ENCODE results near the gene CCDC177.
A peak's percentile ranks its signal among the peaks of the same experiment; 100 is the strongest.

The CCDC177 gene

DNA sequence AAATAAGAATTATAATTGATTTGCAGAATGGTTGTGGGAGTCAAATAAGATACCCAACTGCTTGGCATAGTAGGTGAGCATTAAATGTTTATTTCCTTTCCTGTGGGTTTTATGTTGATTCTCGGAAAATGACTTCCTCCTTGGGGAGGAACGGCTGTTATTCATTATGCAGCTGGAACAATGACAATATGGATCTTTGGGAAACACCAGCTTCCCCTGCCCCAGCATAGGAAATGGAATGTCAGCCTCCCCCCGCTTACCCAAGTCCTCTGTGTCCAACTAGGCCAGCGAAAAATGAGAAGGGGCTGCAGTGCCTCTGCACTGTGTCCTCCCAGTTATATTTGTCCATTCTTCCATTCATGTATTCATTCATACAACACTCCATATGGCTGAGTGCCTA lies 11.7 kb upstream of the CCDC177 start:
- in situ Hi-C loops (cut with MboI; ENCODE audit: low sequenced_read_pairs): loop anchor here (25.0 kb wide), 1 partner anchor 426 kb away; no protein-coding TSS in a partner anchor
- Histone ChIP-seq H3K27me3 (ENCODE audit: low read depth) (peaks cover 2% of the 10 kb centered on the region; the same call in 1 of the 2 replicates), H3K9me3 (no peaks in the 10 kb centered on the region), H3K4me3 (no peak overlapping the region), H3K4me1 (no peaks in the 10 kb centered on the region), H3K36me3 (replicated peaks) (no peaks in the 10 kb centered on the region)
- no peak for DNase-seq (ENCODE audit: low spot score in 2 of 2)

DNA sequence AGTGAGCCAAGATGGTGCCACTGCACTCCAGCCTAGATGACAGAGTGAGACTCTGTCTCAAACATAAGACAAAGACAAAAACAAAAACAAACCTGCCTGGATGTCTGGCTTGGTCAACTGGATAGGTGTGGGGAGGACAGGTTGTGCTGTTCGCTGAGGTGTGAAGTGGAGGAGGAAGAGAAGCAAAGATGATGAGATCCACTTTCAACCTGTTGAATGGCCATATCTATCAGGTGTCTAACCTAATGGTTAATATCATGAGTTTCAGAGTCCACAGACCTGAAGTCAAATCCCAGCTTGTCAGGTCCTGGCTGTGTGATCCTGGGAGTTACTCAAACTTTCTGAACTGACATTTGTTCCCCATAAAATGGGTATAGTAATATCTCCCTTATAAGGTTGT lies 9.7 kb upstream of the CCDC177 start:
- in situ Hi-C loops (cut with MboI; ENCODE audit: low sequenced_read_pairs): loop anchor here (5.0 to 25.0 kb wide), 2 partner anchors 143 to 428 kb away; no protein-coding TSS in a partner anchor
- Histone ChIP-seq H3K36me3 (replicated peaks) (no peaks in the 10 kb centered on the region), H3K4me1 (no peaks in the 10 kb centered on the region), H3K27me3 (ENCODE audit: low read depth) (no peaks in the 10 kb centered on the region), H3K4me3 (no peak overlapping the region), H3K9me3 (no peaks in the 10 kb centered on the region)
- no peak for DNase-seq (ENCODE audit: low spot score in 2 of 2)

DNA sequence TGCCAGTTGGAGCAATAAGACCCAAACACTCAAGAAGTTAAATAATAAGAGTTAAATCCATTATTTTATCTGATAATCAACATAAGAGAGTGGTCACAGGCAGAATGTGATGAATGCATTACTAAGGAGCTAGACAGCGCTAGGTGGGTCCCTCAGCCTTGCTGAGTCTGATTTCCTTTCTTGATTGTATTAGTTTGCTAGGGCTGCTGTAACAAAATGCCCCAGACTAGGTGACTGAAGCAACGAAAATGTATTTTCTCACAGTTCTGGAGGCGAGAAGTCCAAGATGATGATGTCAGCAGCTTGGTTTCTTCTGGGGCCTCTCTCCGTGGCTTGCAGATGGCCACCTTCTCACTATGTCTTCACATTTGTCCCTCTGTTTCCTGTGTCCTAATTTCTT lies 8.2 kb upstream of the CCDC177 start:
- in situ Hi-C loops (cut with MboI; ENCODE audit: low sequenced_read_pairs): loop anchor here (5.0 to 25.0 kb wide), 2 partner anchors 144 to 429 kb away; no protein-coding TSS in a partner anchor

DNA sequence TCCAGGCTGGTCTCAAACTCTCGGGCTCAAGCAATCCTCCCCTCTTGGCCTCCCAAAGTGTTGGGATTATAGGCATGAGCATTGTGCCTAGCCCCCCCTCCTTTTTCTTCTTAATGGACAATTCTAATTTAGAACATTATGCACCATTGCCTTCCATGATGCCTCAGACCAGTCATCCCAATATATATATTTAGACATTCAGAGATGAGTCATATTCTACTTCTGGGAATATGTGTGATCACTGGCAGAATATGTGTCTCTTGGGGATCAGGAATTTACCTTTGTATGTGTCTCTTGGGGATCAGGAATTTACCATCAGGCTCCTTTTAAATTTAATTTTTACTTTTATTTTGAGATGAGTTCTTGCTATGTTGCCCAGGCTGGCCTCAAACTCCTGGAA lies 7.5 kb upstream of the CCDC177 start:
- H3K27me3 ChIP-seq (ENCODE audit: low read depth): peaks cover under 1% of the 10 kb centered on the region; the same call in 1 of the 2 replicates
- in situ Hi-C loops (cut with MboI; ENCODE audit: low sequenced_read_pairs): loop anchor here (5.0 to 25.0 kb wide), 2 partner anchors 145 to 430 kb away; no protein-coding TSS in a partner anchor
- H3K4me1 ChIP-seq: no peaks in the 10 kb centered on the region
- no peak overlapping the region for H3K4me3 ChIP-seq
- no peak for DNase-seq (ENCODE audit: low spot score in 2 of 2)
- H3K9me3 ChIP-seq: no peaks in the 10 kb centered on the region
- H3K36me3 ChIP-seq (replicated peaks): no peaks in the 10 kb centered on the region

More for the DNA sequence above, 8.2 kb upstream of the CCDC177 start:
- Histone ChIP-seq H3K27me3 (ENCODE audit: low read depth) (no peaks in the 10 kb centered on the region), H3K36me3 (replicated peaks) (no peaks in the 10 kb centered on the region), H3K4me3 (no peak overlapping the region), H3K9me3 (no peaks in the 10 kb centered on the region), H3K4me1 (no peaks in the 10 kb centered on the region)
- DNase-seq (ENCODE audit: low spot score in 2 of 2): no peak

DNA sequence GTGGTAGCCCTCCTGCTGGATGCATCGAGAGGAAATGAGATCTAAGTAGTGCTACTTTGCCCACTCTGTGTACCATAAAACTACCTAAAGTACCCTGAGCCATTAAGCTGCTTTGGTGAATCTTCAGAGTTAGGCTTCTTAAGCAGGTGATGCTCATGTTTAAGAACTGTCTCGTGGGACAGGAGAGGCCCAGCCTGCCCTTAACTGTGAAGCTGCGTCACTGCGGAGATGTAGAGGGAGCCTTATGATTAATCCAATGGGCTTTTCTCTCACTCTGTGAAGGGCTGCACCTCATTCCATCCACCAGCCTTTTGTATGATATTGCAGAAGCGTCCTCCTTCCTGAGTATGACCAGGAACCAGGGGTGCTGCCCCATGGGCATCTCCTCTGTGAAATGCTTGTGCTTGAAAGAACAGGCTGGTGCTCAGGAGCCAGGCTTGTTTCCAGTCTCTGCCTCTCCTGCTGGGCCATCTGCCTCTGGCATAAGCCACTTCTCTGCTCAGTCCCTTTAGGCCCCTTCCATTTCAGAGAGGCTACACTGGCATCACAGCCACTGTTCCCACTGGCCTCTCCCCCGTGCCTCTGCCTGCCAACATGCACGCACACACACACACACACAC lies 6.8 kb upstream of the CCDC177 start:
- no peak overlapping the region for H3K4me3 ChIP-seq
- H3K4me1 ChIP-seq: no peaks in the 10 kb centered on the region
- in situ Hi-C loops (cut with MboI; ENCODE audit: low sequenced_read_pairs): loop anchor here (5.0 to 25.0 kb wide), 2 partner anchors 146 to 431 kb away; no protein-coding TSS in a partner anchor
- no peak for DNase-seq (ENCODE audit: low spot score in 2 of 2)
- H3K27me3 ChIP-seq (ENCODE audit: low read depth): peaks cover 6% of the 10 kb centered on the region
- H3K9me3 ChIP-seq: no peaks in the 10 kb centered on the region
- H3K36me3 ChIP-seq (replicated peaks): no peaks in the 10 kb centered on the region

DNA sequence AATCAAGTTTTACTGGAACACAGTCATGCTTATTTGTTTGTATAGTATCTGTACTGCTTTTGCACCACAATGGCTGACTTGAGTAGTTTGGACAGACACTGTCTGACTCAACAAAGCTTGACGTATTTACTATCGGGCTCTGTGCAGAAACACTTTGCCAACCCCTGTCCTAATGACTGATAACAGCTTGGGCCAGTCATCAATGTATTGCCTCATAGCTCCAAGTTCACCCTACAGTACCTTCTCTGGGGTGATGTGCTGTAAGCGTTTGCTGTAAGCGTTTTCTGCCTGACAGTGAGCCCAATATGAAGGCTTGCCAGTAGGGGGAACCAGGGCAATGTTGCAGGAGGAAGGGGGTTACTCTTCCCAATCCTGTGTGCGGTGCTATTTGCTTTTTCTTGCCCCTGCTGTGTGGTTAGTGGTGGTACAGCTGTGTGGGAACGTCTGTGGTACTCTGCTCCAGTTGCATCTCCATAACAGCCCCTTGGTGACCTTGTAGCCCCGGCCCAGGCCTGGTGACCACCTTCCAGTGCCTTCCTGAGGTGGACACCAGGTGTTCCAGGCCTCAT lies 5.4 kb upstream of the CCDC177 start:
- H3K4me1 ChIP-seq: no peaks in the 10 kb centered on the region
- peak; percentile 44 to 66 for DNase-seq (ENCODE audit: low spot score in 2 of 2)
- no peak overlapping the region for H3K4me3 ChIP-seq
- H3K36me3 ChIP-seq (replicated peaks): no peaks in the 10 kb centered on the region
- H3K9me3 ChIP-seq: no peaks in the 10 kb centered on the region
- H3K27me3 ChIP-seq (ENCODE audit: low read depth): peaks cover 12% of the 10 kb centered on the region
- in situ Hi-C loops (cut with MboI; ENCODE audit: low sequenced_read_pairs): loop anchor here (5.0 to 25.0 kb wide), 2 partner anchors 147 to 432 kb away; no protein-coding TSS in a partner anchor

DNA sequence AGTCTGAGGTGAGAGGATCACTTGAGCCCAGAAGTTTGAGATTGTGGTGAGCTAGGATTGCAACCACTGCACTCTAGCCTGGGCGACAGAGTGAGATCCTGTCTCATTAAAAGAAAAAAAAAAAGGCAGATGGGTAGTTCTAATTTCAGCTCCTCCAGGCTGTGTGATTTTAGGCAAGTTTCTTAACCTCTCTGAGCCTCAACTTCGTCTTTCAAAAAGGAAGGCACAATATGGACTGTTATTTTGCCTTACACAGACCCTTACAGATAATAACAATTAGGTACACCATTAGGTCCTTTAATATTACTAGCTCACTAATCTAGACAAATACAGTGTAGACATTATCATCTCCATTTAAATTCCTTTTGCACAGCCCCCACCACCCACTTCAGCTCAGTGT lies 4.8 kb upstream of the CCDC177 start:
- in situ Hi-C loops (cut with MboI; ENCODE audit: low sequenced_read_pairs): loop anchor here (25.0 kb wide), 1 partner anchor 433 kb away; no protein-coding TSS in a partner anchor
- no peaks in the 10 kb centered on the region for H3K36me3 ChIP-seq (replicated peaks)
- H3K9me3 ChIP-seq: no peaks in the 10 kb centered on the region
- H3K4me1 ChIP-seq: 0 out of 2 replicates have a peak, but pooled peaks cover under 1% of the 10 kb centered on the region
- DNase-seq (ENCODE audit: low spot score in 2 of 2): no peak
- peaks cover 12% of the 10 kb centered on the region for H3K27me3 ChIP-seq (ENCODE audit: low read depth)
- H3K4me3 ChIP-seq: no peak overlapping the region

DNA sequence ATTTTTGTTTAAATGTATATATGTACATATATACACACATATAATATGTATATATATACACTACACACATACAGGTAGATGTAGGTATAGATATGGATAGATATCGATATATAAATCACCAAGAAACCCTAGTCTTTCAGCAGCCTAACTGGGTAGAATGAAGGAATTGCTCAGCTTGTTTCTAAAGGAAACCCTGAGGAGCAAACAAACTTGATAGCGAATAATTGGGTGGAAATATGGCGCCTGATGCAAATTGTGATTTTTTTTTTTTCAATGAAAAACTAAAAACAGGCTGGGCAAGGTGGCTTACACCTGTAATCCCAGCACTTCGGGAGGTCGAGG lies 254 bp upstream of the CCDC177 start:
- peaks cover 9% of the 10 kb centered on the region; the same call in 1 of the 2 replicates for H3K4me1 ChIP-seq
- in situ Hi-C loops (cut with MboI; ENCODE audit: low sequenced_read_pairs): loop anchor here (25.0 kb wide), 1 partner anchor 437 kb away; no protein-coding TSS in a partner anchor
- no peaks in the 10 kb centered on the region for H3K9me3 ChIP-seq
- H3K27me3 ChIP-seq (ENCODE audit: low read depth): peaks cover 44% of the 10 kb centered on the region
- H3K36me3 ChIP-seq (replicated peaks): no peaks in the 10 kb centered on the region
- no peak overlapping the region for H3K4me3 ChIP-seq
- DNase-seq (ENCODE audit: low spot score in 2 of 2): no peak

DNA sequence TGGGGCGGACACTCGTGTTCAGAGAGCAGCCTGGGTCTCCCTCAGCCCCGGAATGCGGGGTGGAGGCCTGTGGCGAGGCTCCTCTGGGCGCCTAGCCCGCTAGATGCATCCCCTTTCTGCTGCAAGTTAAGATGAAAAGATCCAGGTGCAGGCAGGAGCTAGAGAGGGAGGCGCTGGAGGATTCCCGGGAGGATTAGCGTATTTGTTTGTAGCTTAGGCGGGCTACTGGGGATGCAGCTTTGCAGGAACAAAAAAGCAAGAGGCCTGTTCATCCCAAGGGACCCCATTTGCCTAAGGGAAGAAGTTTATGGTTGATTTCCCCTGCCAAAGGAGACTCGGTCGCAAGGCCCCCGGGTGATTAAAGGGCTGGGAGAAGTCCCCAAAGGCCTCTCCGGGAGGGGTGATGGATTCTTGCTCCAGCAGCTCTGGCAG lies 824 bp downstream of the CCDC177 start:
- in situ Hi-C loops (cut with MboI; ENCODE audit: low sequenced_read_pairs): no loop called here
- H3K4me3 ChIP-seq: no peak overlapping the region

DNA sequence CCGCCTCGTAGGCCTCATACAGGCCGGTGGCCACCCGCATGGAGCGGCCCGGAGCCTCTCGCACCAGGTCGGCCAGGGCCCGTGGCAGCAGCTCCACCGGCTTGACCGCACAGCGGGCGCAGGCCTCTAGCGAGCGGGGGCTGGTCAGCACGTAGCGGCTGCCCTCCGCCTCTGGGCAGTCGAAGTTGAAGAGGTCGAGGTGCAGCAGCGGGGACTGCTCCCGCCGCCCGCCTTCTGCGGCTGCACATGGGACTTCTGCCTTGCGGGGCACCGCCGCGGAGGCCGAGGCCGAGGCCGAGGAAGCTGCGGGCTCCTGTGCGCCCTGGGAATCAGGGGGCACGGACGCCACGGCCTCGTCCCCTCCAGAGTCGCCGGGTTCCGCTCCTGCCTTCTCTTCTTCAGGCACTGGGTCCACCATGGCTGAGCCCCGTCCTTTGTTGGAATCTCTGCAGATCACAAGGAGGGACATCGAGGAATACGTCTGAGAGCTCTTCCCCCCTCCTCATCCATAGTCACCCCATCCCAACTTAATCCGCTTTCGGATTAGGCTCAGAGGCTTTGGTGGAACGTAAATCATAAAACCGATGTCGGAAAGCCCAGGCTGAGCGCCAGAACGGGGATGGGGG lies 1.4 kb downstream of the CCDC177 start:
- Histone ChIP-seq H3K36me3 (replicated peaks) (no peaks in the 10 kb centered on the region), H3K4me3 (no peak overlapping the region), H3K27me3 (ENCODE audit: low read depth) (peaks cover 52% of the 10 kb centered on the region), H3K9me3 (no peaks in the 10 kb centered on the region), H3K4me1 (peaks cover 9% of the 10 kb centered on the region; the same call in 1 of the 2 replicates)
- in situ Hi-C loops (cut with MboI; ENCODE audit: low sequenced_read_pairs): no loop called here
- no peak for DNase-seq (ENCODE audit: low spot score in 2 of 2)

More for the DNA sequence above, 824 bp downstream of the CCDC177 start:
- Histone ChIP-seq H3K36me3 (replicated peaks) (no peaks in the 10 kb centered on the region), H3K27me3 (ENCODE audit: low read depth) (peaks cover 50% of the 10 kb centered on the region), H3K4me1 (peaks cover 9% of the 10 kb centered on the region; the same call in 1 of the 2 replicates), H3K9me3 (no peaks in the 10 kb centered on the region)
- DNase-seq (ENCODE audit: low spot score in 2 of 2): peak; percentile 81 to 83

DNA sequence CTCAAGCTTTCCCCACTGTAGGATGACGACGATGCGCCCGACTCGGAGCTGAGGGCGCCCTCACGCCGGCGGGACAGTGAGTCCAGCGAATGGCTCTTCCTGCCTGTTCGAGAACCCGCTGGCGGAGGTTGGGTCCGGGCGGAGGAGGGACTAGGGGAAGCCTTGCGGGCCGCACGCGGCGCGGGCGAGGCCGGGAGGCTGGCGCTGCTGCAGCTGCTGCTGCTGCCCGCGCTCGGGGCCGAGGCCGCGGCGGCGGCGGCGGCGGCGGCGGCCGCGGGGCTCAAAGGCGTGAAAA lies 1.9 kb downstream of the CCDC177 start:
- Histone ChIP-seq H3K27me3 (ENCODE audit: low read depth) (peaks cover 58% of the 10 kb centered on the region), H3K4me3 (no peak overlapping the region), H3K4me1 (peaks cover 9% of the 10 kb centered on the region; the same call in 1 of the 2 replicates), H3K9me3 (no peaks in the 10 kb centered on the region), H3K36me3 (replicated peaks) (no peaks in the 10 kb centered on the region)
- in situ Hi-C loops (cut with MboI; ENCODE audit: low sequenced_read_pairs): no loop called here
- DNase-seq (ENCODE audit: low spot score in 2 of 2): no peak

DNA sequence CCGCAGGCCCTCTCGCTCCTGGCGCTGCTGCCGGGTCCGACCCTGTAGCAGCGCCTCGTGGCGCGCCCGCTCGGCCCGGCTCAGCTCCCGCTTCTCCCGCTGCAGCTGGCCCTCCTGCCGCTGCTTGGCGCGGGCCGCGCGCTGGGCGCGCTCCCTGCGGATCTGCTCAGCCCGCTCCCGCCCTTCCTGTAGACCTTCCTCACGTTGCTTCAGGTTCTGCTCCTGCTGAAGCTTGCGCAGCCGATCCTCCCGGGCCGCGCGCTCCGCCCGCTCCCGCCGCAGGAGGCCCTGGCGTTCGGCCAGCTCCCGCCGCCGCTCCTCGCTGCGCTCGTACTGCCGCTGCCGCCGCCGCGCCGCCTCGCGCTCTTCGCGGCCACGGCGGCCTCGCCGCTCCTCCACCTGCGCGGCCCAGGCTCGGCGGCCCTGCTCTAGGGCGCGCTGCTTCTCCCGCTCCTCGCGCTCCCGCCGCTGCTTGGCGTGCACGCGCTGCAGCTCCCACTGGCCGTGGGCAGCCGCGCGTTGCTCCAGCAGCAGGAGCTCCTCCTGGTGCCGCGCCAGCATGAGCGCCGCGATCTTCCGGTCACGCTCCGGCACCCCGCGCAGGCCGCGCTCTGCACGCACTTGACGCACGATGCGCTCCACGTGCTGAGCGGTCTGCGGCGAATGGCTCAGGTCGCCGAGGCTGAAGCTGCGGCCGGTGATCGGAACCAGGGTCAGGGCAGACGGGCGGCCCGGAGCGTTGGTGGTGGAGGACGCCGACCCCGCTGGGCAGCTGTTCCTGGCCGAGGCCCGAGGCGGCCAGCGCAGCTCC lies 2.4 kb downstream of the CCDC177 start:
- H3K4me3 ChIP-seq: no peak overlapping the region
- no peaks in the 10 kb centered on the region for H3K36me3 ChIP-seq (replicated peaks)
- H3K9me3 ChIP-seq: no peaks in the 10 kb centered on the region
- in situ Hi-C loops (cut with MboI; ENCODE audit: low sequenced_read_pairs): no loop called here
- DNase-seq (ENCODE audit: low spot score in 2 of 2): peak; percentile 9 to 60
- peaks cover 9% of the 10 kb centered on the region; the same call in 1 of the 2 replicates for H3K4me1 ChIP-seq
- peaks cover 63% of the 10 kb centered on the region for H3K27me3 ChIP-seq (ENCODE audit: low read depth)

DNA sequence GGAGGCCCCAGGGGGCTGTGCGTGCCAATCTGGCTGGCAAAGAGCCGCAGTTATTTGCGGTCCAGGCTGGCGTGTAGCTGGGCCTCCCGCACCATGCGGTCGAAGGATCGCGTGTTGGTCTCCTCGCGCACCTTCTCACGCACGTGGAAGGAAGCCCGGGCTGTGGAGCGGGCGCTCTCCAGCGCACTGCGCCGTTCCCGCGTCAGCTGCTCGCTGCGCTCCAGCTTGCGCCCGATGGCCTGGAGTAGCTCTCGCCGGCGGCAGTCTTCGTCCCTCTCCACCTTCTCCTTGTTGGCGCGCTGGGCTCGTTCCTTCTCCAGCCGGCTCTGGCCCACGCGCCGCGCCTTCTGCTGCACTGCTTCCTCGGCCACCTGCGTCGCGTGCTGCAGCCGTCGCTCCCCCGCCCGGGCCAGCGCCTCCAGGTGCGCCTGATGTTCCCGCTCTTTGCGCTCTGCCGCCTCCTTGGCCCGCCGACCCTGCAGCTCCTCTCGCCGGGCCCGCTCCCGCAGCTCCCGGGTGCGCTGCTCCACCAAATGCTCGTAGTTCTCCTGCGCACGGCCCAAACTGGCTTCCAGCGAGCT lies 3.1 kb downstream of the CCDC177 start:
- Histone ChIP-seq H3K36me3 (replicated peaks) (no peaks in the 10 kb centered on the region), H3K4me1 (peaks cover 9% of the 10 kb centered on the region; the same call in 1 of the 2 replicates), H3K27me3 (ENCODE audit: low read depth) (peaks cover 63% of the 10 kb centered on the region), H3K4me3 (no peak overlapping the region), H3K9me3 (no peaks in the 10 kb centered on the region)
- no peak for DNase-seq (ENCODE audit: low spot score in 2 of 2)
- in situ Hi-C loops (cut with MboI; ENCODE audit: low sequenced_read_pairs): no loop called here

Data from HAP-1 (cell line).